ENCODE data around the gene SRGN. TPM values are rescaled to one million over a fixed set of nuclear protein-coding genes. Genes with fewer than 3 reads are reported as not detected.

SRGN gene
- total RNA-seq, 1 experiment from 2014 or later = 8.5 TPM

- BruUV-seq (replicated peaks) = no TSS peak
- no peaks in the 10 kb centered on the region for H3K27me3 ChIP-seq (ENCODE audit: control insufficient read depth, insufficient read depth, low read length)
- H3K4me3 ChIP-seq (ENCODE audit: low read depth in 2 of 2, low read length in 2 of 2) = no peak overlapping the region
- H3K27ac ChIP-seq (ENCODE audit: low read length) = no peak overlapping the region
- in situ Hi-C loops (cut with HindIII; ENCODE audit: low pct_unique_long_range_greater_than_20kb, low sequenced_read_pairs) (no loop called here), intact Hi-C loops (cut with micrococcal nuclease; ENCODE audit: unreplicated experiment) (no loop called here)
- no peaks in the 10 kb centered on the region for H3K4me1 ChIP-seq (ENCODE audit: control insufficient read depth, insufficient read depth, low read length)
- CTCF ChIA-PET = interaction anchor here (0.6 kb wide), 2 partner anchors 9 to 355 kb away, joined by 3 read pairs; no protein-coding TSS in a partner anchor
- DNase-seq (ENCODE audit: low read depth, low spot score) (no peak), ATAC-seq (no peak)
- TF ChIP-seq REST (IDR thresholded peaks at IDR 0.05; ENCODE audit: insufficient read depth in 1 of 2, low read depth in 2 of 2, low read length in 1 of 2) (no peak), SIN3A (IDR thresholded peaks at IDR 0.05; ENCODE audit: borderline replicate concordance, insufficient read depth, low read depth, low read length) (no peak), CTCF (IDR thresholded peaks at IDR 0.05) (no peak)
- no peaks in the 10 kb centered on the region for H3K9me3 ChIP-seq (ENCODE audit: control insufficient read depth, insufficient read depth, low read depth, low read length)
- no peaks in the 10 kb centered on the region for H3K36me3 ChIP-seq (ENCODE audit: control insufficient read depth, insufficient read depth, low read length)
- POLR2A ChIA-PET = no interaction called here
Measured at GRCh38 chr10:69049566-69049961, 38.3 kb upstream of the SRGN start.

- TF ChIP-seq SIN3A (IDR thresholded peaks at IDR 0.05; ENCODE audit: borderline replicate concordance, insufficient read depth, low read depth, low read length) (no peak), CTCF (IDR thresholded peaks at IDR 0.05) (no peak)
- no peak overlapping the region for H3K27ac ChIP-seq (ENCODE audit: low read length)
- no peaks in the 10 kb centered on the region for H3K4me1 ChIP-seq (ENCODE audit: control insufficient read depth, insufficient read depth, low read length)
- ATAC-seq = no peak
- in situ Hi-C loops (cut with HindIII; ENCODE audit: low pct_unique_long_range_greater_than_20kb, low sequenced_read_pairs) = no loop called here
- H3K9me3 ChIP-seq (ENCODE audit: control insufficient read depth, insufficient read depth, low read depth, low read length) = no peaks in the 10 kb centered on the region
- no peak for DNase-seq (ENCODE audit: low read depth, low spot score)
- ChIA-PET CTCF (no interaction called here), POLR2A (no interaction called here)
- BruUV-seq (replicated peaks) = no TSS peak
- no peaks in the 10 kb centered on the region for H3K36me3 ChIP-seq (ENCODE audit: control insufficient read depth, insufficient read depth, low read length)
- no peaks in the 10 kb centered on the region for H3K27me3 ChIP-seq (ENCODE audit: control insufficient read depth, insufficient read depth, low read length)
- no peak overlapping the region for H3K4me3 ChIP-seq (ENCODE audit: low read depth in 2 of 2, low read length in 2 of 2)
- intact Hi-C loops (cut with micrococcal nuclease; ENCODE audit: unreplicated experiment) = no loop called here
Measured at GRCh38 chr10:69051303-69051702, 36.6 kb upstream of the SRGN start.
